ENCODE measurements around the gene DHX35. TPM values are rescaled to one million over a fixed set of nuclear protein-coding genes. Genes with fewer than 3 reads are reported as not detected.

Gene DHX35

Small RNA genes within 50 kb of the gene (small RNA-seq; reads per million reads assigned to genes)
- not detected for gene AL023803.1 (ENCODE audit: low read depth)
